GM13976 (cell line): ENCODE measurements around the gene OR2M7.
"Not testable (repeated sequence)": the region's sequence is repeated elsewhere in the genome, so short reads cannot be mapped to it uniquely, and the experiment has no call there.

Experiments used
- DNase-seq: peaks from one replicate; pipeline ENCODE4 v3.0.0; 2012; ENCODE audit warnings: low spot score
- CTCF ChIP-seq: IDR thresholded peaks from 2 replicates; pipeline ENCODE4 v1.5.1; 2012; ENCODE audit warnings: borderline replicate concordance, mild to moderate bottlenecking; ENCODE audit not compliant: insufficient read depth; ENCODE audit errors: extremely low read depth, missing control alignments, control extremely low read depth
- in situ Hi-C: fragments of 300-500 bp; cut with MboI; formaldehyde crosslinking; loops from one replicate; pipeline ENCODE4 v1.12.0; 2022; ENCODE audit warnings: low sequenced_read_pairs, mixed read lengths, inconsistent platforms; ENCODE audit not compliant: unreplicated experiment

The OR2M7 gene

GRCh38 chr1:248343451-248343850, 19.1 kb upstream of the OR2M7 start:
- DNase-seq, result no peak
- no peak for TF ChIP-seq CTCF
- in situ Hi-C loops, result no loop called here

- no peak for DNase-seq
- in situ Hi-C loops, result no loop called here
- no peak for TF ChIP-seq CTCF
Measured at GRCh38 chr1:248316796-248317195, 7.6 kb downstream of the OR2M7 start.

GRCh38 chr1:248306740-248307139, 17.6 kb downstream of the OR2M7 start:
- in situ Hi-C loops, DNase-seq: not testable (repeated sequence)

- no peak for TF ChIP-seq CTCF
- in situ Hi-C loops, result no loop called here
Measured at GRCh38 chr1:248306103-248306502, 18.3 kb downstream of the OR2M7 start.

GRCh38 chr1:248305672-248306071, 18.7 kb downstream of the OR2M7 start:
- in situ Hi-C loops, DNase-seq: not testable (repeated sequence)

More at GRCh38 chr1:248306103-248306502, 18.3 kb downstream of the OR2M7 start:
- no peak for DNase-seq

- TF ChIP-seq CTCF, result no peak
- no peak for DNase-seq
- in situ Hi-C loops, result no loop called here
Measured at GRCh38 chr1:248303324-248303723, 21.0 kb downstream of the OR2M7 start, which contains the start of gene OR2T12. Gene OR2T12 (minus strand): TSS chr1:248303424. CDS start chr1:248295578, 7,846 bp downstream.

- in situ Hi-C loops, result no loop called here
- no peak for TF ChIP-seq CTCF
- DNase-seq, result no peak
Measured at GRCh38 chr1:248288391-248288790, 36.0 kb downstream of the OR2M7 start.

- in situ Hi-C loops, result no loop called here
- no peak for DNase-seq
- TF ChIP-seq CTCF, result no peak
Measured at GRCh38 chr1:248277876-248278275, 46.5 kb downstream of the OR2M7 start, which contains the start of gene OR2T33. Gene OR2T33 (minus strand): TSS chr1:248277976. CDS start chr1:248273814, 4,162 bp downstream.
